GM08714 (cell line): ENCODE data around the gene WDR18.
"Not testable (repeated sequence)": the region's sequence is repeated elsewhere in the genome, so short reads cannot be mapped to it uniquely, and the experiment has no call there.

ENCODE experiments used
- H3K4me3 ChIP-seq: fragments of 200-500 bp; sonication (Bioruptor generic); 2 replicates; pipeline ENCODE4 v1.5.1; 2014; ENCODE audit warnings: mild to moderate bottlenecking, low read length, inconsistent platforms
- ZNF274 ChIP-seq: IDR thresholded peaks from 2 replicates; pipeline ENCODE4 v1.6.1; 2012; ENCODE audit warnings: mild to moderate bottlenecking, low read depth, low read length

Gene WDR18

DNA sequence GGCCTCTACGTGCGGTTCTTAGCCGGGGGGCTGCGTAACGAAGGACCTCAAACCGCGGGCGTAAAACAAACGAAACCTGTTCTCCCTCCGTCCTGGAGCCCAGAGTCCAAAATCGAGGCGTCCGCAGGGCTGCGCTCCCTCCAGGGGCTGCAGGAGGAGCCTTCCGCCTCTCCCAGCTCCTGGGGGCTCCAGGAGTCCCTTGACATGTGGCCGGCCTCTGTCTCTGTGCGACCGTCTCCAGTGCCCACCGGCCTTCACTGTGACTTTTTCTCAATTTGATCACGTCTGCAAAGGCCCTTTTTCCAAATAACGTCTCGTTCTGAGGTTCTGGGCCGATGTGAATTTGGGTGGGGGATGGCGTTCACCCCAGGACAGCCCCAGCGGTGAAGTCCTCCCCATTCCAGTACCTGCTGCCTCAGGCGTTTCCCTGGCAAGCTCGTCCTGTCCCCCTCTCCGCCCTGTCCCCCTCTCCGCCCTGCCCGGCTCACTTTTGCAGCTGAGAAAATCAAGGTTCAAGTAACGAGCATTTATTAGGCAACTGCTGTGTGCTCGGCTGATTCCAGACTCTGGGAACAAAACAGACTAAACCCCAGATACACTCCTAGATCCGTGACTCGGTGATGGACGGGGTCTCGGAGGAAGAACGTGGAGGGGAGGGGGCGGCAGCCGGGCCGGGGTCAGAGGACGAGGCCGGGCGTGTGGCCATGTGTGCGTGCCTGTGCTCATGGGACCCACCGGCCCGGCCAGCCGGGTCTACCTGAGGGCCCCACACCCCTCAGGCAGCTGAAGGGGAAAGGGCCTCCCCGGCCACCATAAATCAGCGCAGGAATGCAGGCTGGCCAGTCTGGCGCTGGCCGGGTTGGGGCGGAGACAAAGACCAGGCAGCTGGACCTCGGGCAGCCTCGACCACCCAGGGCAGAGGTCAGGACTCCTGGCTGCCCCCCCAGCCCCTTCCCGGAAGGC is 28.1 kb upstream of the WDR18 start:
- TF ChIP-seq ZNF274: no peak
- H3K4me3 ChIP-seq: no peak overlapping the region

DNA sequence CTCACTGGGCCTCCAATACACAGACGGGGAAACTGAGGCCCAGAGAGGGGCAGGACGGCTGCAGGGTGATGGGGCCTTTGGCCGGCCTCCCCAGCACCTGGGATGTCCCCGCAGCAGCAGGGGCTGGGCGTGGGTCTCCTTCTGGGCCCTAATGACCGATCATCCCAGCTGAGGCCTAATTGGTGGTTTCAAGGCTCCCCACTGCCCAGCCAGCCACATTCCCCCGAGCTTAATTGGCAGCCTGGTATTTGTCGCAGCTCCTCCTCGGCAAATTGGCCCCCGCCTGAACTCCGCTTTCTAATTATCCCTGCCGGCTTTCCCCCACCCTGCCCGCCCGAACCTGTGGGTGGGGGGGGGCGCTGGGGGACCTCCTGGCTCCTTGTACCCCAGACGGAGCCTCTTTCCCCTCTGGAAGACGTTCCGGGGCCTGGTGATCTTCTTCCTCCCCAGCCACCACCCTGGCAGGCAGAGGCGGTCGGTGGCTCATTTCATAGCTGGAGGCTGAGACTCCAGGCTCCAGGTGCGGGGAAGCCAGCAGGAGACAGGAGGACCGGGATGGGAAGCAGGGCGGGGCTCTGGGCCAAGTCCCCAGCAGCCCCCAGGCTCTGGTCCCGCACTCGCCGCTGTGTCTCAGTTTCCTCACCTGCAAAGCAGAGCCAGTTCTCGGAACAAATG is 27.2 kb upstream of the WDR18 start:
- H3K4me3 ChIP-seq: no peak overlapping the region
- no peak for TF ChIP-seq ZNF274

DNA sequence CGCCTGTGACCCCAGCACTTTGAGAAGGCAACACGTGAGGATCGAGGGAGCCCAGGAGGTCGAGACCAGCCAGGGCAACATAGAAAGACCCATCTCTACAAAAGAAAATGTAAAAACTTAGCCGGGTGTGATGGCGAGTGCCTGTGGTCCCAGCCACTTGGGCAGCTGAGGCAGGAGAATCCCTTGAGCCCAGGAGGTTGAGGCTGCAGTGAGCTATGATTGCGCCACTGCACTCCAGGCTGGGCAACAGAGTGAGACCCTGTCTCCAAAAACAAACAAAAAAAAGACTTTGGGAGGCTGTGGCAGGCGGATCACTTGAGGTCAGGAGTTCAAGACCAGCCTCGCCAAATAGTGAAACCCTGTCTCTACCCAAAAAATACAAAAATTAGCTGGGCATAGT is 26.6 kb upstream of the WDR18 start:
- not testable (repeated sequence) for H3K4me3 ChIP-seq

DNA sequence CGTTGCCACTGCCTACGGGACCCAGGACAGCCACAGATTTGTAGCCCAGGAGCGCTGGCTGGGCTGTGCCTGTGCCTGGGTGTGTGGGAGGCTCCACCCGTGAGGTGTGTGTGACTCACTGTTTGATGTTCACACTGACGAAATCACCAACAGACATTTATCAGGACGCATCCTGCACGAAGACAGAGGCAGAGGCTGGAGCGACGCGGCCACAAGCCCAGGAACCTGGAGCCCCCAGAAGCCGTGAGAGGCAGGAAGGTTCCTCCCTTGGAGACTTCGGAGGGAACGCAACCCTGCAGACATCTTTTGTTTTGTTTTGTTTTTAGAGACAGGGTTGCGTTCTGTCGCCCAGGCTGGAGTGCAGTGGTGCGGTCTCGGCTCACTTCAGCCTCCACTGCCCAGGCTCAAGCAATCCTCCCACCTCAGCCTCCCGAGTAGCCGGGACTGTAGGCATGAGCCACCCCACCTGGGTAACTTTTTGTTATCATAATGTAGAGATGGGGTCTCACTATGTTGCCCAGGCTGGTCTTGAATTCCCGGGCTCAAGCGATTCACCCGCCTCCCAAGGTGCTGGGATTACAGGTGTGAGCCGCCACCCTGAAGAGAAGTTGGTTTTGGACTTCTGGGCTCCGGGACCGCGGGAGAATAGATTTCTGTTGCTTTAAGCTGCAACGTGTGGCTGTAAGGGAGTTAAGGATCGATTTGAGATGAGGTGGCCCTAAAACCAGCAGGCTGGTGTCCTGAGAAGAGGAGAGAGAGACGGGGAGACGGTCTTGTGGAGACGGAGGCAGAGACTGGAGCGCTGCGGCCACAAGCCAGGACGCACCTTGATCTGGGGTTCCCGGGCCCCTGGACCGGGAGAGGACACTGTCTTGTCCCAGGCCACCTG is 24.9 kb upstream of the WDR18 start:
- no peak overlapping the region for H3K4me3 ChIP-seq
- TF ChIP-seq ZNF274: no peak

DNA sequence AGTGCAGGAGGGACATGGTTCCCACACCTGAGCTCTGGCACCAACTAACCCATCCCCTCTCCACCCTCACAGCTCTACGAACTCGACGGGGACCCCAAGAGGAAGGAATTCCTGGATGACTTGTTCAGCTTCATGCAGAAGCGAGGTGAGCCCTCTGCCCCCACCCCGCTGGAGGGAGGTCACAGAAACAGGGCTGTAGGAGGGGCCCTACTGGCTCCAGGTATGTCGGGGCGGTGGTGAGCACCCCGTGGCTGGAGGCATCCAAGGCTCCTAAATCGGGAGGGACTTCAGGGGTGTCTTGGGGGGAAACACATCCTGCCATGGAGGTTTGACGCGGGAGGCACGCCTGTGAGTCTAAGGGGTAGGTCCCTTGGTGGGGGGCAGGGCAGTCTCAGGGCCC is 24.1 kb upstream of the WDR18 start:
- H3K4me3 ChIP-seq: no peak overlapping the region
- TF ChIP-seq ZNF274: no peak

DNA sequence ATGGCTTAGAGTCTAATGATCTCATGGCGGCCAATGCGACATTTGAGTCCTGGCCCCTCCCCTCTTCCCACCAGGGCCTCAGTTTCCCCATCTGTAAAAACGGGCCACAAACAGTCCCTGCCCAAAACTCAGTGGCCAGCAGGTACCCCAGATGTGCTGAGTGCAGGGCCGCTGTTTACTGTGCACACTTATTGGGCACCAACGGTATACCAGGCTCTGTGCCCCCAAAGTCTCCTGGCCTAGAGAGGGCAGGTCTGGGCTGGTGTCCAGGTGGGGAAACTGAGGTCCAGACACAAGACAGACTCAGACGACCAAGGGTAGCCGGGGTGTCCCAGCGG is 23.6 kb upstream of the WDR18 start:
- TF ChIP-seq ZNF274: no peak

DNA sequence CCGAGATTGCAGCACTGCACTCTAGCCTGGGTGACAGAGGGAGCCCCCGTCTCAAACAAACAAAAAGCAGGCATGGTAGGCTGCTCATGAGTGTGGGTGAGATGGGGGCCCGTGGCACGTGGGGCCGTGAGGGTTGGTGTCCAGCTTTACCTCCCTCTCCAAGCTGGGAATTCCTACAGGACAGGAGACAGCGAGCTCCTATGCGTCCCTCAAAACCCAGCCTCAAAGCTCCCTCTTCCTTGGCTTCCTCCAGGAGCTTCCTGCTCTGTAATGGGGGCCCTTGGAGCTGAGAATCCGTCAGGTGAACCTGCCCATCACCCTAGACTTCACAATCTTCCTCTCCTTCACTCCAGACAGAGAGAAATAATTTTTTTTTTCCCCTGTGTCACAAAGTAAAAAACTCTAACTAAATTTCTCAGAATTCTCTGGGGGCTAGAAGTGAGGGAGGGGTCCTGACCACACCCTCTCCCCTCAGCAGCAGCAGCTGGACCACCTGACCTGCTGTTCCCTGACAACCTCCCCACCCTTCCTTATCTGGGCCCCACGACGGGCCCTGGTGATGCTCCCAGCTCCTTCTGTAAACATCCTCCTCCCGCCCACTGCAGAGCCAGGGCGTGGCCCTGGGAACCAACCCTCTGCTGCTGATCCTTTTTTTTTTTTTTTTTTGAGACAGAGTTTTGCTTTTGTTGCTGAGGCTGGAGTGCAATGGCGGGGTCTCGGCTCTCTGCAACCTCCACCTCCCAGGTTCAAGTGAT is 22.1 kb upstream of the WDR18 start:
- TF ChIP-seq ZNF274: no peak
- no peak overlapping the region for H3K4me3 ChIP-seq

More for the DNA sequence above, 23.6 kb upstream of the WDR18 start:
- no peak overlapping the region for H3K4me3 ChIP-seq

DNA sequence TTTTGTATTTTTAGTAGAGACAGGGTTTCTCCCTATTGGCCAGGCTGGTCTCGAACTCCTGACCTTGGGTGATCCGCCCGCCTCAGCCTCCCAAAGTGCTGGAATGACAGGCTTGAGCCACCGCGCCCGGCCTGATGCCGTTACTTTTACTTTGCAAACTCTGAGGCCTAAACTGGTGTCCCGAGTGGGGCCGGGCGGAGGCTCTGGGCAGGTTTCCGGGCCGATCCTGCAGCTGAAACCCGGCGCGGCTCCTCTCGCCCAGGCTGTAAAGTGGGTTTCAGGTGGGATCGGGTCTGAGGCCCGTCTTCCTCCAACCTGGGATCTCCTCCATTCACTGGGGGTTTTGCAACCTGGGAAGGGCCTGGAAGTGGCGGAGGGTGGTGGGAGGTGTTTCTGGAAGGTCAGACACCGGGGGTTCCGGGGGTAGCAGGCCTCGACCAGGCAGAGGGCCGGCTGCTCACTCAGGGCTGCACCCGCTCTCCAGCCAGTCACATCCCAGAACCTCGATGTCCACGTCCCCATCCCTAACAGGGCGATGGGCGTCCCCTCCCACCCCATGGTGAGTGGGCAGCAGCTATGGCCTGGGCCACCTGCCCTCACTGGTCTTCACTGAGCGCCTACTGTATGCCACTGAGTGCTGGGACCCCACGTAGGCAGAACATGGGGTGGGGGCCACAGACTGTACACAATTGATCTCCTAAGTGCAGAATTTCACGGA is 21.3 kb upstream of the WDR18 start:
- TF ChIP-seq ZNF274: no peak
- no peak overlapping the region for H3K4me3 ChIP-seq

DNA sequence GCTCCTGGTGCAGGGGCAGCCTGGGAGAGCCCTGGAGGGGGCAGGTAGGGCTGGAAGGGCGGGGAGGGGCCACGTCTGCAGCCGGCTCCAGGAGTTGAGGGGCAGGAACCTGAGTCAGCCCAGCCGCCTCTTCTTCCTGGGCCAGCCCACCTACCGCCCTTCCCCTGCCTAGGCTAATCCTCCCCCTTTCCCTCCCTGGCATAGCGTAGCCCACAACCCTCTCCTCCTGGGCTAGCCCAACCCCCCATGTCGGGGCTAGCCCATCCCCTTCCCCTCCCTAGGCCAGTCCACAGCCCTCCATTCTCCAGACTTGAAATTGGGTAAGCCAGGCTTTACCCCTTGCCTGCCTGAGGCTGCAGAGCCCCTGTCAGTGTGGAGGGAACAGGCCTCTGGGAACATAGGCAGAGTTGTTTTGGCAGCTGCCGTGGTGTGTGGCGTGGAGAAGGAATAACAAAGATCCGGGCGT is 20.6 kb upstream of the WDR18 start:
- TF ChIP-seq ZNF274: no peak
- no peak overlapping the region for H3K4me3 ChIP-seq

DNA sequence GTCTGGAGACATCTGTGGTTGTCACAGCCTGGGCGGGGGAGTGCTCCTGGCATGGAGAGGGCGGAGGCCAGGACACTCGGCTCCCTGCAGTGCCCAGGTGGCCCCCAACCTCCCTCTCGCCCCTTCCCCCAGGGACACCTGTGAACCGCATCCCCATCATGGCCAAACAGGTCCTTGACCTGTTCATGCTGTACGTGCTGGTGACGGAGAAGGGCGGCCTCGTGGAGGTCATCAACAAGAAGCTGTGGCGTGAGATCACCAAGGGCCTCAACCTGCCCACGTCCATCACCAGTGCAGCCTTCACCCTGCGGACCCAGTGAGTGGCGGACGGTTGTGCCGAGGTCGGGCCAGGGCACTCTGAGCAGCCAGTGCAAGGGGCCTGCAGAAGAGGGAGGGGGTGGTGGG is 20.0 kb upstream of the WDR18 start:
- no peak for TF ChIP-seq ZNF274
- no peak overlapping the region for H3K4me3 ChIP-seq

DNA sequence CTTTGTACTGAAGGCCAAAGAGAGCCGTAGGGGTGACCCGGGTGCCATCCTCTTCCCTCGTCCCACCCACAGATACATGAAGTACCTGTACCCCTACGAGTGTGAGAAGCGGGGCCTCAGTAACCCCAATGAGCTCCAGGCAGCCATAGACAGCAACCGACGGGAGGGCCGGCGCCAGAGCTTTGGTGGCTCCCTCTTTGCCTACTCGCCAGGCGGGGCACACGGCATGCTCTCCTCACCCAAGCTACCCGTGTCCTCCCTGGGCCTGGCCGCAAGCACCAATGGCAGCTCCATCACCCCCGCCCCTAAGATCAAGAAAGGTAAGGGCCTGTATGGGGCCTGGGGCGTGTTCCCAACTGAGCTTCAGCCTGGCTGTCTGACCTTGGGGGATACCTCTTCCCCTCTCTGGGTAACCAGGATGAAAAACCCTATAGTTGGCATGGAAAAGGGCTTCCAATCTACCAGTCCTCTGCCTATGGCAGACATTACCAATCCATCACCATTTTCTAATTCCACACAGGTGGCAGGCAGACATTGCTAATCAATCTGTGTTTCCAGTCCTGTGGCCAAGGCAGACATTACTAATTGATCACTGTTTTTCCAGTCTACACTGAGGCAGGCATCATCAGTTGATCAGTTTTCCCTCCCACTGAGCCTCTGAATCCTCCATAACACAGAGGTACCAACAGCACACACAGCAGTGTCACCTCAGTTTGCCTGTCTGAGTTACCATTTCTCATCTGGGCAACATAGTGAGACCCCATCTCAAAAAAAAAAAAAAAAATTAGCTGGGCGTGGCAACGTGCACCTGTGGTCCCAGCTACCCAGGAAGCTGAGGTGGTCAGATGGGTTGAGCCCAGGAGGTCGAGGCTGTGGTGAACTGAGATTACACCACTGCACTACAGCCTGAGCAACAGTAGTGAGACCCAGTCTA is 19.1 kb upstream of the WDR18 start:
- no peak for TF ChIP-seq ZNF274
- no peak overlapping the region for H3K4me3 ChIP-seq

DNA sequence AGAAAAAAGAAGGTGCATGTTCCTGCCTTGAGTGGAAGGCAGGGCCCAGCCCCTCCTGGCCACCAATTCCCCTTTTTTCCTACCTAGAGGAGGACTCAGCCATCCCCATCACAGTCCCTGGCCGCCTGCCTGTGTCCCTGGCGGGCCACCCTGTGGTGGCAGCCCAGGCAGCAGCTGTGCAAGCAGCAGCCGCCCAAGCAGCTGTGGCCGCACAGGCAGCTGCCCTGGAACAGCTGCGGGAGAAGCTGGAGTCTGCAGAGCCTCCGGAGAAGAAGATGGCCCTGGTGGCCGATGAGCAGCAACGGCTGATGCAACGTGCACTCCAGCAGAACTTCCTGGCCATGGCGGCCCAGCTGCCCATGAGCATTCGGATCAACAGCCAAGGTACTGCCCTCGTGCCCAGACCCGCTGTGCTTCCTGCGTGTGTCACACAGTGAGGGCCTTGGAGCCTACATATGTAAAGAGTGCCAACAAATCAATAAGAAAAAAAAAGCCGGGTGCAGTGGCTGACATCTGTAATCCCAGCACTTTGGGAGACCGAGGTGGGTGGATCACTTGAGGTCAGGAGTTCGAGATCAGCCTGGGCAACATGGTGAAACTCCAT is 17.6 kb upstream of the WDR18 start:
- H3K4me3 ChIP-seq: no peak overlapping the region
- TF ChIP-seq ZNF274: no peak
